Ovary (tissue), 3 donors: Measurements from ENCODE around the gene RASGEF1C.

Source experiments
- EP300 ChIP-seq: sonication (generic); formaldehyde crosslinking; IDR thresholded peaks from one replicate; pipeline ENCODE4 v1.6.1; 2017; ENCODE audit warnings: antibody characterized with exemption
- TF ChIP-seq, protein P1 (sequence below), 3 donors: fragments of 450-650 bp in 2 of 3; fragments of 200-600 bp in 1 of 3; IDR thresholded peaks; one replicate each; pipeline versions ENCODE4 v1.5.1 to v1.8.0; 2016 to 2022; ENCODE audit warnings: antibody characterized with exemption in 3 of 3, mild to moderate bottlenecking in 1 of 3
- donor health status: DM: no; HTN: no; CAD: no.

DNA sequence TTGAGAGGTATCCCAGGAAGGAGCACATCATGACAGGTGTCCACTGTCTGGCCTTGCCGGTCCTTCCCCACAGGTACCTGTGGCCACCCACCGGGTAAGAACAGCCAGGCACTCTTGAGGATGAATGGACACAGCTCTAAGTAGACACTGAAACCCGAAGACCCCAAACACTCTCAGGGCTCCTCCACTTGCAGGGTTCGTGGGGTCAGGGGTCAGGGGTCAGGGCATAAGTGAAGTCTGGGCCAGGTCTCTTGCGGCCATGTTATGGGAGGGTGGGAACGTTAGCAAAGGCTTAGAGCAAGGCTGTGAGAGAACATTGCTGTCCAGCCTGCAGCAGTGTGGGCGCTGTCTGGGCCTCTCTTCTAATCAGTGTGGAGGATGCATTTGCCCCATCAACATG, 42.9 kb upstream of the RASGEF1C start:
- TF ChIP-seq, protein P1, sequence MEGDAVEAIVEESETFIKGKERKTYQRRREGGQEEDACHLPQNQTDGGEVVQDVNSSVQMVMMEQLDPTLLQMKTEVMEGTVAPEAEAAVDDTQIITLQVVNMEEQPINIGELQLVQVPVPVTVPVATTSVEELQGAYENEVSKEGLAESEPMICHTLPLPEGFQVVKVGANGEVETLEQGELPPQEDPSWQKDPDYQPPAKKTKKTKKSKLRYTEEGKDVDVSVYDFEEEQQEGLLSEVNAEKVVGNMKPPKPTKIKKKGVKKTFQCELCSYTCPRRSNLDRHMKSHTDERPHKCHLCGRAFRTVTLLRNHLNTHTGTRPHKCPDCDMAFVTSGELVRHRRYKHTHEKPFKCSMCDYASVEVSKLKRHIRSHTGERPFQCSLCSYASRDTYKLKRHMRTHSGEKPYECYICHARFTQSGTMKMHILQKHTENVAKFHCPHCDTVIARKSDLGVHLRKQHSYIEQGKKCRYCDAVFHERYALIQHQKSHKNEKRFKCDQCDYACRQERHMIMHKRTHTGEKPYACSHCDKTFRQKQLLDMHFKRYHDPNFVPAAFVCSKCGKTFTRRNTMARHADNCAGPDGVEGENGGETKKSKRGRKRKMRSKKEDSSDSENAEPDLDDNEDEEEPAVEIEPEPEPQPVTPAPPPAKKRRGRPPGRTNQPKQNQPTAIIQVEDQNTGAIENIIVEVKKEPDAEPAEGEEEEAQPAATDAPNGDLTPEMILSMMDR (IDR thresholded peaks at IDR 0.05) = no peak
- TF ChIP-seq EP300 = no peak
